GM19351 (cell line): ENCODE data around the gene FBRSL1.
A peak's percentile ranks its signal among the peaks of the same experiment; 100 is the strongest.
"Not testable (repeated sequence)": the region's sequence is repeated elsewhere in the genome, so short reads cannot be mapped to it uniquely, and the experiment has no call there.

ENCODE experiments used
- ATAC-seq: cut with Tn5 transposase; IDR thresholded peaks from one replicate; pipeline ENCODE4 v1.9.1; 2021; ENCODE audit warnings: mild to moderate bottlenecking, moderate library complexity; ENCODE audit not compliant: unreplicated experiment

Gene FBRSL1

DNA sequence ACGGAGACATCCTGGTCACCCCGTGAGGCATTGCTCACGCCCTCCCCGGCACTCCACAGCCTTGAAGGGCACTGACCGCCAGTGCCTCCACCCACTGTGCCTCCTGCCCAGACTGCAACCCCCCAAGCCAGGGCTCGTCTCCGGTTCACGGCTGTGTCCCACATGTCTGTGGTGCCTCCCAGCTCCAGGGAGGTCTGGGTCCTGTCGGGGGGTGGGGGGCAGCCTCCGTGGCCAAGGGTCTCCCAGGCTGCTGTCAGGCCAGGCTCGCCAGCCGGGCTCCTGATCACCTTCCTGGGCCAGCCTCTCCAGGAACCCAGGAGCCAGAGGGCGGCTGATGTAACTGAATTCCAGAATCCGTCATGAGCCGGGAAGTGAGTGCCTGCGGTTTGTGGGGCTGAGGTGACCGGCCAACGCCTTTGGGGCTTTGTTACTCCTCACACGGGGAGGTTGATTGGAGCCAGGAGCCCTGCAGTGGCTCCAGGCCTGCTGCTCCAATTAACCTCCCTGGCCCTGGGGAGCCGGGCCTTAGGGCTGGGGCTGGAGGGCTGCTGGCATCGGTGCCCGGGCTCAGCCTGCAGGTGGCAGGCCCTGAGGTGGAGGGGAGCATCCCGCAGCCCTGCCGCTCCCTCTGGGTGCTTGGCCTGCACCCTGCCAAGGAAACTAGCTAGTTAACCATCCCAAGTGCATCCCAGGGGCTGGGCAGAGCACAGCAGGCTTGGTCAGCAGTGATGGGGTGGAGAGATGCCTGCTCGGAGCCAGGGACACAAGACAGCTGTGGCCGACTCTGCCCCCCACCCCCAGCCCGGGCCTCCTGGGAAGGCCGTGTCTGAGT is 36.4 kb upstream of the FBRSL1 start:
- ATAC-seq, result no peak

DNA sequence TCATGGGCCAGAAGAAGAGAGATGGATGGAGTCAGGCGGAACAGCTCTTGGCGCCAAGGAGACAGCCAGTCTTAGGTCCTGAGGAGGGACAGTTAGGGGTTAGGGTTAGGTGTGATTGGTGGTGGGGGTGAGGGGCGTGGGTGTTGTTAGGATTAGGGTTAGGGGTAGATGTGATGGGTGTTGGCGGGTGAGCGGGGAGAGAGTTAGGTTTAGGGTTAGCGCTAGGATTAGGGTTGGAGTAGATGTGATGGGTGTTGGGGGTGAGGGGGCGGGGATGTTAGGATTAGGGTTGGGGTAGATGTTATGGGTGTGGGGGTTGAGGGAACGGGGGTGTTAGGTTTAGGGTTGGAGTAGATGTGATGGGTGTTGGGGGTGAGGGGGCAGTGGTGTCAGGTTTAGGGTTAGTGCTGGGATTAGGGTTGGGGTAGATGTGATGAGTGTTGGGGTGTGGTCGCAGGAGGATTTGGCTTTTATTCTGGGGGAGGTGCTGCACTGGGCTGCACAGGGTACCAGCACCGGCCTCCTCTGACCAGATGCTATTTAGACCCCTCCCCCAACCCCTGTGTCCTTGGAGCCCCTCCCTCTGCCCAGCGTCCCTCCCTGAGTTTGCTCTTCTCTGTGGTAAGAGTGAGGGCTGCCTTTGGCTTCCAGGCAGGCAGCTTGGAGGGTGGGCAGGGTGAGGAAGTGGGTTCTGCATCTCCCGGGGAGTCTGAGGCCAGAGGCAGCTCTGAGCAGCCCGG is 35.6 kb upstream of the FBRSL1 start:
- no peak for ATAC-seq

DNA sequence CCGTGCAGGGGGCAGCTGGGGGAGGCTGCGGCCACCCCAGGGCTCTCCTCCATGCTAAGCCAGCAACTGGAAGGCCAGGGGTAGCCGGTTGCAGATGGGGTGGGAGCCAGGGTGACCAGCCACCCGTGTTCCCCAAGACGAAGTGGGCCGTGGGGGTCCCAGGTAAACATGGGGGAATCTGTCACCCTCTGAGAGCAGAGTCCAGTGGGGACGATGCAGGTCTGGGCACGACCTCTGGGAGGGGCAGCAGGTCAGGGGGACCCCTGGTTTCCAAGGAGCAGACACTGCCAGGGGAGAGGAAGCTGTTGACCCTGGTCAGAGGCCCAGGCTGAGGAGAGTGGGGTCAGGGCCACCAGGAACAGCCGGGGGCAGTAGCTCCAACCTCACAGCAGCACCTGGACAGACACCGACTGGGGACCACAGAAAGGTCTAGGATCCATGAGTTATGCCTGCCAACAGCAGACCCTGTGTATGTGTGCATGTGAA is 35.0 kb upstream of the FBRSL1 start:
- ATAC-seq, result no peak

DNA sequence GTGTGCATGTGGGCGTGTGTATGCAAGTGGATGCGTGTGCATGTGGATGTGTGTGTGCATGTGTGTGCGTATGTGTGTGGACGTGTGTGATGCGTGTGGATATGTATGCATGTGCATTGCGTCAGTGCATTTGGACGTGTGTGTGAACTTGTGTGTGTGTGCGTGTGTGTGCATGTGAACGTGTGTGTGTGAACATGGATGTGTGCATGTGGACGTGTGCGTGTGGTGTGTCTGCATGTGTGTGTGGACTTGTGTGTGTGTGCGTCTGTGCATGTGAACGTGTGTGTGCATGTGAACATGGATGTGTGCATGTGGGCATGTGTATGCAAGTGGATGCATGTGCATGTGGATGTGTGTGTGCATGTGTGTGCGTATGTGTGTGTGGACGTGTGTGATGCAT is 34.4 kb upstream of the FBRSL1 start:
- ATAC-seq, result no peak

DNA sequence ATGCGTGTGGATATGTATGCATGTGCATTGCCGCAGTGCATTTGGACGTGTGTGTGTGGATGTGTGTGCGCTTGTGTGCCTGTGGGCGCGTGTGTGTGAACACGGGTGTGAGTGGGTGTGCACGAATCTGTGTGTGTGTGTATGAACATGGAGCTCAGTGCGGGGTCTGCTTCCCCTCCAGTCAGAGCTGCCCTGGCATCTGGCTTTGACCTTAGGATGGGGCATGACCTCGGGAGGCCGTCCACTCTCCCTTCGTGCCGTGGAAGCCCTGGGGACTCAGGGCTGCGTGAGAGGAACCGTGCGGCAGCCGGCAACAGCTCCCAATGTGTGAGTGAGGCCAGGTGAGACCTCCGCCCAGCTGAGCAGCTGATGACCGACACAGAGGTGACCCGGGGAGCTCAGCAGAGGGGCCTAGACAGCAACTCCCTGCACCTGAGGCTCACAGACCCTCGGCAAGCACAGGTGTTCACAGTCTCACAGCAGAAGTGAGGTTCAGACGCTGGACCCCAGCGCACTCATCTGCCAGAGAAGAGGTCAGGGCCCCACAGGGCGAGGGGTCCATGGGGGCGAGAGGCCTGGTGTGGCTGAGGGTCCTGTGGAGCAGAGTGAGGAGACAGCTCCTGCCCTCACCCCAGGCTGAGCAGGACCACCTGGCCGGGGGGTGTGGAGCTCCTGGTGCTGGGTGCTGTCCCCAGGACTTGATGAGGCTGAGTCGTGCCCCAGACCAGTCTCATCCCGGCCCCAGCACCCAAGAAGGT is 33.6 kb upstream of the FBRSL1 start:
- no peak for ATAC-seq

DNA sequence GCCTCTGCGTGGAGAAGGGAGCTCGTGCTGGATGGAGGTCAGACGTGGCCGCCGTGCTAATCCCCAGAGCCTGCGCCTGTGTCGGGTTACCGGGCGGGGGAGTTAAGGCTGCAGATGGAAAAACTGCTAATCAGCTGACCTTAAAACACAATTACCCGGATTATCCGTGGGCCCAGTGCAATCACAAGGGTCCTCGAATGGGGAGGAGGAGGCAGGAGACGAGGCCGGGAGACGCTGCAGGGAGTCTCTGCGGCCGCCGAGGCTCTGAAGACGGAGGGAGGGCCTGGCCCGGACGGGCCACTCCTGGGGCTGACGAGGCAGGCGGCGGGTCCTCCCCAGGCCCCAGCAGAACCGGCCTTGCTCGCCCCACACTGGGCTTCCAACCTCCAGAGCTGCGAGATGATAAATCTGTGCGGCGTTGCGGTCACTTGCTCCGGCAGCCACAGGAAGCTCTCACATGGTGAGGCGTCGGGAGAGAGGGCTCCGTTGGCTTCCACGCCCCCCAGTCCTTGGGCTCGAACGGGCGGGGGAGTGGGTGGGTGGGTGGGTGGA is 32.9 kb upstream of the FBRSL1 start:
- no peak for ATAC-seq

DNA sequence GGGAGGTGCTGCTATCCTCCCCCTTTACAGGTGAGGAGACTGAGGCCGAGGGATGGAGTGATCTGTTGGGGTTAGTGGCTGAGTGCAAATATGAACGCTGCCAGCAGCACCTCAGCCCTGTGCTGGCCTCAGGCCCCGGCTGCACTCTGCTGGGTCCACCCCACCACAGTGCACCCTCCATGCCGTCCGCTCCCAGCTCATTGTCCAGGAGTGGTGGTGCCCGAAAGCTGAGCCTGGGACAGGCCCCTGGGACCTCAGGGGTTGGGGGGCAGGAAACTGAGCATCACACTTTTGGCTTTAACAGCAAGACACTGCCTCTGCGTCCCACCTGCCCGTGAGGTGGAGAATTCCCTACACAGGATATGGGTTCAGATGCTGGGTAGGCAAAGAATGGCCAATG is 31.5 kb upstream of the FBRSL1 start:
- ATAC-seq, result no peak

DNA sequence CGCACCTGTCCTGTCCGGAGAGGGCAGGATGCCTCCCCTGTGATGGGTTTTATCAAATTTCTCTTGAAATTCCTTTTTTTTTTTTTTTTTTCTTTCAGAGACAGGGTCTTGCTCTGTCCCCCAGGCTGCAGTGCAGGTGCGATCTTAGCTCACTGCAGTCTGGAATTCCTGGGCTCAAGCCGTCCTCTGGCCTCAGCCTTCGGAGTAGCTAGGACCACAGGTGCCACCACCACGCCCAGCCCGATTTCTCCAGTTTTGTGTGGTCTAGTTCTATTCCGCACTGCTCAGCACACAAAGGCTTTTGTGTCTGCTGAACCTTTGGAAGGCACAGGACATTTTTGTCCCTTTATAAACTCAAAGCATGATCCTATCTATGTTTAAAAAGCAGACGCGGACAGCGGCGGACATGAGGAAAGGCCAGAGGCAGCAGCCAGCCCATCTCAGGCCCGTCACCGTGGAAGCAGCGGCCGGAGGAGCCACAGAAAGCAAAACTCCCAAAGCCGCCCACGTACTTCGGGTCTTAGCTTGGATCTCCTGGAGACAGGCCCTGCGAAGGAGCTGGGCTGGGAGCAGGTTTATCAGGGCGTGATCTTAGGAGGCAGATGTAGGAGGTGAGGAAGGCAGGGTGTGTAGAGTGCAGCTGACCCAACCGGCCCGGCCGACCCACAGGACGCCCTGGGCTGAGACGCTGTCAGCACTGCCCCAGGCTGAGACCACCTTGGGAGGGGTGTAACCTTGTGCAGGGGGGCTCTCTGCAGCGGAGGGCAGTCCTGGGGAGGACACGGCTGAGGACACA is 30.9 kb upstream of the FBRSL1 start:
- no peak for ATAC-seq

DNA sequence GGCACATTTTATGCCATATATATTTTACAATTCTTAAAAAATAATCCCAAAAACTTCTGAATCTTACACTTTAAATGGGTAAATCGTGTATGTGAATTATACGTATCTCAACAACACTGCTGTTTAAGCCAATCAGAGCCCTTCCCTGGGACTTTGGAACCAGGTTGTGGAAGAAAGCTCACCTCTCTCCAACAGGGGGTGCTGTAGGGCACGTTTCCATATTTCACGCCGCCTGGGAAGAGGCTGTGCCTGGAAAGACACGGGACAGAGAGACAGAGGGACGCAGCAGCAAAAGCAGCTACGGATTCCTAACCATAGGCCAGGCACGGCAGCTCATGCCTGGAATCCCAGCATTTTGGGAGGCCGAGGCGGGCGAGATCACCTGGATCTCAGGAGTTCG is 29.4 kb upstream of the FBRSL1 start:
- ATAC-seq, result no peak

DNA sequence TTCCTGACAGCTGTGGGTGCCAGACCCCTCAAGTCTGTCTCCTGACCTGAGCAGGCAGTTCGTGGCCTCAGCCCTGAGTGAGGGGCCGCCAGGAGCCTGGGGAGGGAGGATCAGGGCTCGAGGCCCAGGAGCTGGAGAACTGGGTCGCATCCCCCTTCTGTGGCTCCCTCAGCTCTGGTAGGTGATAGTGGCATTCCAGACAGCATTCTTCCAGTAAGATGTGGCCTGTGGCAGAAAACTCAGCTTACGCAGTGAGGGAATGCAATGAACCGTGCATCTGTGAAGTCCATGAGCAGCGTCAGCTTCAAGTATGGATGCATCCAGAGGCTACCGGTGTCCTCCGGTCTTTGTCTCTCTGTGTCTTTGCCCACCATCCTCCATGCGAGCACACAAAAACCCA is 28.4 kb upstream of the FBRSL1 start:
- no peak for ATAC-seq

DNA sequence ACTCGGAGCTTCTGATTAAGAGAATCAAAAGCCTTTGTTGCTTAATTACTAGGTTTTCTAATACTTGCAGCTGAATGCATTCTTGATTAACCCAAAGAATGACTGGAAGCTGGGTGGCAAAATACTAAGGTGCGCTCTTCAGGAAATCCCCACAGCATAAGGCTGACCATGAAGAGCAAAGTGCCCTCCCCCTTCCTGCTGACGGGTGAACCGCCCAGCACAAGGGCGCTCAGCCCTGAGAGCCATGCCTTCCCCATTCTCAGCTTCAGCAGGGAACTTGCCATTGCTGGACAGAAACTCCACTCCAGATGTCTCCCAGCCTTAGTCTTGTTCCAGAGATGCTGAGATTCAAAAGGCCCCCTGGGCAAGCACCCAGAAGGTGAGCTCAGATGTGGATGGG is 27.2 kb upstream of the FBRSL1 start:
- no peak for ATAC-seq

DNA sequence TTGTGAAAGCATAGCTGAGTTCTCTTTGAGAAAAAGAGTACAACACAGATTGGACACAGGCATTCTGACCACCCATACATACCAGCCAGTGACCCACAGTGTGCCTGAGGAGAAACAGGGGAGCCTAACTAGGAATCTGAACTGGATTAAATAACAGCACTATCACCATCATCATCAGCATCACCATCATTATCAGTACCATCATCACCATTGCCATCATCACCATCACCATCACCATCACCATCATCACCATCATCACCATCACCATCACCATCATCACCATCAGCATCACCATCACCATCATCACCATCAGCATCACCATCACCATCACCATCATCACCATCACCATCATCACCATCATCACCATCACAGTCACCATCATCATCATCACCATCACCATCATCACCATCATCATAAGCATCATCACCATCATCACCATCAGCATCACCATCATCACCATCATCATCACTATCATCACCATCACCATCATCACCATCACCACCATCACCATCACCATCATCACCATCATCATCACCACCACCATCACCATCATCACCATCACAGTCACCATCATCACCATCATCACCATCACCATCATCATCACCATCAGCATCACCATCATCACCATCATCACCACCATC is 26.5 kb upstream of the FBRSL1 start:
- not testable (repeated sequence) for ATAC-seq

DNA sequence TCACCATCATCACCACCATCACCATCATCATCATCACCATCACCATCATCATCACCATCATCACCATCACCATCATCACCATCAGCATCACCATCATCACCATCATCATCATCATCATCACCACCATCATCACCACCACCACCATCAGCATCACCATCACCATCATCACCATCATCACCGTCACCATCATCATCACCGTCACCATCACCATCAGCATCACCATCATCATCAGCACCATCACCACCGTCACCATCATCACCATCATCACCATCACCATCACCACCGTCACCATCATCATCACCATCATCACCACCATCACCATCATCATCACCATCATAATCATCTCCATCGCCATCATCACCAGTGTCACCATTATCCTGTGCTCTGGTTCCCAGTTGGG is 25.6 kb upstream of the FBRSL1 start:
- ATAC-seq, result not testable (repeated sequence)

DNA sequence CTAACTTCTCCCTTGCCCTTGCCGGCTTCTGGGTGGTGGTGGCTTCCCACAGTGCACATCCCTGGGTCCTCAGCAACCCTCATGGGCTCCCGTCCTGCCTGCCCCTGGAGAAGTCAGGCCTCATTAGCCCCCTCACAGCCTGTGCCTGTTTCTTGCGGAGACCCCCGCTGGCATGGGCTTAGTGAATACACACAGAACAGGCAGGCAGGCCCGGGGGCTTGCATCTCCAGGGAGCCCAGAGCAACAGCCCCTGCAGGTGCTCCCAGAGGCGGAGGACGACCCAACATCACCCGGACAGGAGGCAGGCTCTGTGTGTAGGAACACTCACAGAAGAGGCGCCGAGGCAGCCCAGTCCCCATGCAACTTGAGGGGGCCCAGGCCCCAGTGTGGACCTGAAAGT is 25.1 kb upstream of the FBRSL1 start:
- no peak for ATAC-seq

DNA sequence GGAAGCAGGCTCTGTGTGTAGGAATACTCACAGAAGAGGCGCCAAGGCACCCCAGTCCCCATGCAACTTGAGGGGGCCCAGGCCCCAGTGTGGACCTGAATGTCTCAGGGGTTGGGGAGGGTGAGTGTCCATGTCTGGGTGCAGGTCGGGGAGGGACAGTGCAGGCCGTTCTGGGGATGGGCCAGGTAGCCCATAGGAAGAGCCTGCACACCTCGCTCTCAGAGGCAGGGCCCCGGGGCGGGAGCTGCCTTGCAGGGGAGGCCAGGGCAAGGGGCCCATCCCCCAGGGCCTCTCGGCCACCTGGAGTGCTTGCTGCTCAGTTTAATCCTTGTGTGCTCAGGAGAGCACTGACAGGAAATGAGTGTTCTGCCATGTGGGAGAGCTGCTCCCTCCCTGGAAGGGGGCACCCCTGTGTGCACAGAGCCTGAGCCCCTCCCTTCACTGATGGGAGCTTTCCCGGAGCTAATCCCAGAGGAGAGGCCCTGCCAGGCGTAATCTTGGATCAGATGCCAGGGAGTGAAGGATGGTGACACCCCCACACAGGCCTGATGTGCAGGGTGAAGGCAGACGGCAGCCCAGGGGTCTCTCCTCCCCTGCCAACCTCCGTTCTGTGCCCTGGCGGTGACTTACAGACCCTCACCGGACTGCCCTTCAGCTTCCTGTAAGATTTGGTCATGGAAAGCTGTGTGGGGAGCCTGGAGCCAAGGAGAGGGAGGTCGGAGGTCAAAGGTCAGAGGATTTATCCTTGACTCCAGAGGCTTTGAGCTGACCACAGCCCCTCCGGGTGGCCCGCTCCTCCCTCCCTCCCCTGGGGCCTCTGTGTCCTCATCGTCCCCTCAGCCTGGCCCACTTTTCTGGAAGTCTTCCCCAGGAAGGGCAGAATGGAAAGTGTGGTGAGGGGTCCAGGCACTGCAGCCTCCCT is 24.4 kb upstream of the FBRSL1 start:
- ATAC-seq, result no peak

DNA sequence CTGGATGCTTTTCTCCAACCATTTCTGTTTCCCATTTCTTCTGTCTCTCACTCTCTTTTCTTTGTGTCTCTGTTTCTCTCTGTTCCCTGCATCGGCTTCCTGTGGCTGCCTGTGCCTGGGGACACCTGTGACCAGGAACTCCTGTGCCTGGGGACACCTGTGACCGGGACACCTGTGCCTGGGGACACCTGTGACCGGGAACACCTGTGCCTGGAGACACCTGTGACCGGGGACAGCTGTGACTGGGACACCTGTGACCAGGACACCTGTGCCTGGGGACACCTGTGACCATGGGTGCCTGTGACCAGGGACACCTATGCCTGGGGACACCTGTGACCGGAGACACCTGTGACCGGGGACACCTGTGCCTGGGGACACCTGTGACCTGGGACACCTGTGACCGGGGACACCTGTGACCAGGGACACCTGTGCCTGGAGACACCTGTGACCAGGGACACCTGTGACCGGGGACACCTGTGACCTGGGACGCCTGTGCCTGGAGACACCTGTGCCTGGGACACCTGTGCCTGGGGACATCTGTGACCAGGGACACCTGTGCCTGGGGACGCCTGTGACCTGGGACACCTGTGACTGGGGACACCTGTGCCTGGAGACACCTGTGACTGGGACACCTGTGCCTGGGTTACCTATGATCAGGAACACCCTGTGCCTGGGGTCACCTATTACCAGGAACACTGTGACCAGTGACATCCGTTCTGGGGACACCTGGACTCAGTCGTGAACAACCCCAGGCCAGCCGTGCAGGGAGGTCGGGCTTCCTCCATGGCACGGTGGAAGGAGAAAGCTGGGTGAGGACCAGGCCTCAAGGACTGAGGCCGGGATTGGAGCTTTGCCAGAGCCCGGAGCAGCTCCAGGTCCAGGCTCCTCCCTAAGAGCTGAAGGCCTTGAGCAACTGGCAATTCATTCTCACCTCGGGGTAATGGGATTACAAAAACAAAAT is 23.4 kb upstream of the FBRSL1 start:
- ATAC-seq, result no peak

DNA sequence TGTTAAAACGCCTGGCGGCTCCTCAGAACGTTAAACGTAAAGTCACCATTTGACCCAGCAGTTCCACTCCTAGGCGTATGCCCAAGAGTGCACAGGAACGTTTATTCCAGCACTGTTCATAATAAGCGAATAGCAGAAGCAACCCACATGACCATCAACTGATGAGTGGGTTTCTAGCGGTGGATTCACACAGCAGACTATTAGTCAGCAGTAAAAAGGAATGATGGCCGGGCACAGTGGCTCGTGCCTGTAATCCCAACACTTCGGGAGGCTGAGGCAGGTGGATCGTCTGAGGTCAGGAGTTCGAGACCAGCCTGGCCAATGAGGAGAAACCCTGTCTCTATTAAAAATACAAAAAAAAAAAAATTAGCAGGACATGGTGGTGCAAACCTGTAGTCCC is 22.4 kb upstream of the FBRSL1 start:
- no peak for ATAC-seq

DNA sequence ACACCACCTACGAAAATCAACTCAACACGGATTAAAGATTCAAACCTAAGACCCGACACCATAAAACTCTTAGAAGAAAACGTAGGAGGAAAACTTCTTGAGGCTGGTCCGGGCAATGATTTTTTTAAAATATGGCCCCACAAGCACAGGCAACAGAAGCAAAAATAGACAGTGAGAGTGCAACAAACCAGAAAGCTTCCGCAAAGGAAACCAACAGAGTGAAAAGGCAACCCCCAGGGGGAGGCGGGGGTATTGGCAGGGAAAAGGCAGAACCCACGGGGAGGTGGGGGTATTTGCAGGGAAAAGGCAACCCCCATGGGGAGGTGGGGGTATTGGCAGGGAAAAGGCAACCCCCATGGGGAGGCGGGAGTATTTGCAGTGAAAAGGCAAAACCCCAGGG is 20.5 kb upstream of the FBRSL1 start:
- peak; percentile 48 for ATAC-seq
